ENCODE data around the gene PTPRM. TPM values are rescaled to one million over a fixed set of nuclear protein-coding genes. Genes with fewer than 3 reads are reported as not detected.

The PTPRM gene
- total and polyA plus RNA-seq, 9 donors = 45.6 to 82.0 (median 56.9) TPM

GRCh38 chr18:7896805-7897518 lies 329.8 kb downstream of the PTPRM start:
- TF ChIP-seq CTCF (IDR thresholded peaks at IDR 0.05) (no peak), POLR2A (IDR thresholded peaks at IDR 0.05) (no peak), EP300 (IDR thresholded peaks at IDR 0.05) (no peak)
- Histone ChIP-seq H3K9me3 (no peaks in the 10 kb centered on the region), H3K36me3 (no peaks in the 10 kb centered on the region), H3K27me3 (no peaks in the 10 kb centered on the region), H3K4me1 (ENCODE audit: insufficient read depth) (no peaks in the 10 kb centered on the region), H3K27ac (no peak overlapping the region), H3K4me3 (no peak overlapping the region)
- DNase-seq = no peak
- intact Hi-C loops (cut with DNase I) = no loop called here
- 78 to 90% (median 87%) methylated on average over 6 of the region's 6 CpGs for WGBS, 3 donors

- 76 to 81% (median 78%) methylated on average over 2 of the region's 2 CpGs for WGBS, 3 donors
- no peaks in the 10 kb centered on the region for H3K4me1 ChIP-seq (ENCODE audit: insufficient read depth)
- intact Hi-C loops (cut with DNase I) = no loop called here
These were observed 331.1 kb downstream of the PTPRM start for GRCh38 chr18:7898181-7898580.

GRCh38 chr18:7899078-7899477 lies 332.0 kb downstream of the PTPRM start:
- DNase-seq = no peak
- 92 to 94% (median 93%) methylated on average over 5 of the region's 5 CpGs for WGBS, 3 donors
- Histone ChIP-seq H3K4me3 (no peak overlapping the region), H3K9me3 (no peaks in the 10 kb centered on the region), H3K27ac (no peak overlapping the region), H3K36me3 (no peaks in the 10 kb centered on the region), H3K4me1 (ENCODE audit: insufficient read depth) (no peaks in the 10 kb centered on the region), H3K27me3 (no peaks in the 10 kb centered on the region)
- TF ChIP-seq CTCF (IDR thresholded peaks at IDR 0.05) (no peak), POLR2A (IDR thresholded peaks at IDR 0.05) (no peak), EP300 (IDR thresholded peaks at IDR 0.05) (no peak)
- intact Hi-C loops (cut with DNase I) = no loop called here

More at GRCh38 chr18:7898181-7898580, 331.1 kb downstream of the PTPRM start:
- no peaks in the 10 kb centered on the region for H3K27me3 ChIP-seq
- no peaks in the 10 kb centered on the region for H3K36me3 ChIP-seq
- TF ChIP-seq POLR2A (IDR thresholded peaks at IDR 0.05) (no peak), CTCF (IDR thresholded peaks at IDR 0.05) (no peak), EP300 (IDR thresholded peaks at IDR 0.05) (no peak)
- H3K27ac ChIP-seq = no peak overlapping the region
- no peak for DNase-seq
- H3K4me3 ChIP-seq = no peak overlapping the region
- no peaks in the 10 kb centered on the region for H3K9me3 ChIP-seq

GRCh38 chr18:7900091-7900490 lies 333.0 kb downstream of the PTPRM start:
- Histone ChIP-seq H3K4me1 (ENCODE audit: insufficient read depth) (no peaks in the 10 kb centered on the region), H3K4me3 (no peak overlapping the region), H3K27me3 (no peaks in the 10 kb centered on the region), H3K9me3 (no peaks in the 10 kb centered on the region), H3K27ac (no peak overlapping the region), H3K36me3 (no peaks in the 10 kb centered on the region)
- 73 to 84% (median 81%) methylated on average over 5 of the region's 5 CpGs for WGBS, 3 donors
- DNase-seq = no peak
- TF ChIP-seq POLR2A (IDR thresholded peaks at IDR 0.05) = no peak
- no peak for TF ChIP-seq CTCF (IDR thresholded peaks at IDR 0.05)
- no peak for TF ChIP-seq EP300 (IDR thresholded peaks at IDR 0.05)
- intact Hi-C loops (cut with DNase I) = no loop called here

Data from ovary (tissue), 9 donors.